Fibroblast of mammary gland (primary cell): ENCODE results near the gene TNNT2.

ENCODE experiments used
- DNase-seq: peaks from one replicate; pipeline ENCODE4 v3.0.0-alpha.2; 2010; ENCODE audit warnings: low read depth
- H3K4me3 ChIP-seq: 2 replicates; pipeline ENCODE4 v1.5.1; 2011; ENCODE audit warnings: low read depth, mild to moderate bottlenecking, low read length, moderate library complexity; ENCODE audit not compliant: control insufficient read depth
- CTCF ChIP-seq: conservative IDR thresholded peaks from 2 replicates; pipeline ENCODE4 v1.5.1; 2011; ENCODE audit warnings: low read depth, low read length, inconsistent platforms; ENCODE audit not compliant: control insufficient read depth, insufficient read depth

The TNNT2 gene

GRCh38 chr1:201356701-201357100, 20.8 kb downstream of the TNNT2 start:
- no peak overlapping the region for H3K4me3 ChIP-seq
- DNase-seq = no peak
- no peak for TF ChIP-seq CTCF

- no peak overlapping the region for H3K4me3 ChIP-seq
- DNase-seq = no peak
- TF ChIP-seq CTCF = no peak
Measured at GRCh38 chr1:201356236-201356635, 21.2 kb downstream of the TNNT2 start.

GRCh38 chr1:201355471-201355870, 22.0 kb downstream of the TNNT2 start:
- no peak for DNase-seq
- no peak for TF ChIP-seq CTCF
- no peak overlapping the region for H3K4me3 ChIP-seq

GRCh38 chr1:201354901-201355295, 22.6 kb downstream of the TNNT2 start:
- H3K4me3 ChIP-seq = no peak overlapping the region
- TF ChIP-seq CTCF = no peak
- DNase-seq = no peak

- no peak for TF ChIP-seq CTCF
- no peak for DNase-seq
- H3K4me3 ChIP-seq = no peak overlapping the region
Measured at GRCh38 chr1:201354151-201354900, 23.2 kb downstream of the TNNT2 start.

GRCh38 chr1:201353186-201353940, 24.1 kb downstream of the TNNT2 start:
- TF ChIP-seq CTCF = no peak
- H3K4me3 ChIP-seq = no peak overlapping the region
- no peak for DNase-seq

GRCh38 chr1:201351617-201352016, 25.9 kb downstream of the TNNT2 start:
- TF ChIP-seq CTCF = no peak
- H3K4me3 ChIP-seq = no peak overlapping the region
- no peak for DNase-seq
